ENCODE data around the gene B4GALT5.
"Not testable (repeated sequence)": the region's sequence is repeated elsewhere in the genome, so short reads cannot be mapped to it uniquely, and the experiment has no call there.

B4GALT5 gene

DNA sequence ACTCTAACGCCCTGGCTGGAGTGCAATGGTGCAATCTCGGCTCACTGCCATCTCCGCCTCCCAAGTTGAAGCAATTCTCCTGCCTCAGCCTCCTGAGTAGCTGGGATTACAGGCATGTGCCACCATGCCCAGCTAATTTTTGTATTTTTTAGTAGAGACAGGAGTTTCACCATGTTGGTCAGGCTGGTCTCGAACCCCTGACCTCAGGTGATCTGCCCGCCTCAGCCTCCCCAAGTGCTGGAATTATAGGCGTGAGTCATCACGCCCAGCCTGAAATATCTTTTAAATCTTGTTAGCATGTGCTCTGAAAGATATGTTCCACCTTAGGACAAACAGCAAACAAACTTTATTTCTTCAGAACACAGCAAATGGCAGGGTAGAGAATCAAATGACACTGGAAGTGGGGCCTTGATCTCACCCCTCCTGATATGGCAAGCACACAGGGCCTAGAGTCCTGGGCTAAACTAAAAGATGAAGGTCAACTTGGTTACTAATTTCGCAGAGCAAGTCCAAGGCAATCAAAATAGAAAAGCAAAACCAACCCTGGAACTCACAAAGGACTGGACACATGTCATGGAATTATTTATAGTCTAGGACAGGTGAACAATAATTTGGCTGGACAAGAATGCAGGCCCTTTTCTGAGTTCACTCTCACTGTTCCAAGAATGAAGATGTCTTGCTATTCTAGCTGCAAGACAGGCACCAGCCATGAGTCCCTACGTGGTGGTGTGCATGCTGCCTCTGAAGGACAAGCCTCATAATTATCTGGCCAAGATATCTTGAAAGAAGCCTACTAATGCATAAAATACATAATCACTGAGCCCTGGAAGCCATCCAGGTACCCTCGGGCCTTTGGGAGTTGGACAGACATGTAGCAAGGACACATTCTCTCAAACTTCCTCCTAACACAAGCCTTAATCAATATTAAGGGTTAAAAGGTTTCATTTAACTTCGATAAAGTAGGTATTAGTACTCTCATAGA, 35.6 kb downstream of the B4GALT5 start:
- DNase-seq: no peak

GRCh38 chr20:49676581-49677291, 36.9 kb downstream of the B4GALT5 start:
- no peak for DNase-seq

DNA sequence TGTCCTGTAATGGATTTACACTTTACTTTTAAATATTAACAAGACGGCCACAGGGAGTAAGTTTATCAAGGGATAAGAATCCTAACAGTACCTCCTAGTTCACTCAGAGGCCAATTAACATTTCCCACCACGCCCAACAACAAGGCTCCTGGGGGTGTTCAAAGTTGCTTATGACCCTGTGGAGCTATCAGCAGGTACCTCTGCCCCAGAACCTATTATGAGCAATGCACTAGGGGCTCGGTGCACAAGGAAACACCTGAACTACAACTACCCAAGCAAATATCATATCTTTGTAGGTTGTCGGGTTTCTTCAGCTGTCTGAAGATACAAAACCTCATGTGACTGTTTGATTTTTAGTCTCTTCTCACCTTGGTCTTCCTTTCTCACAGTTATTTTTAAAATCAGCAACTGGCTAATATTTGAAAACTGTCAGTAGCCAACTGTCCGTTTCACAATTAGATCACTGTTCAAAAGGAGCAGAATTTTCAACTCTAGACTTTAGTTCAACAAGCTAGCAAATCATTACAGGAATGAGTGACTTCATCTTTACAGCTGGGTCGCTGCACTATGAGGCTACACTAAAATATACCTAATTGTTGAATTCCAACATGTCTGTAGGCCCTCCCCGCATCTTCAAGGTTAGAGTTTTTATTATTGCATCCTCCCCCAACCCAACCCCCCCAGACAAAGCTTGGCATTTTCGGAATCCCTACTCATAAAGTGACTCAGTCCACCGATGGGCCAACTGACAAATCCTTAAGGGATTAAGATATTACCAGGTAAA, 38.1 kb downstream of the B4GALT5 start:
- no peak for DNase-seq

GRCh38 chr20:49674383-49675352, 39.0 kb downstream of the B4GALT5 start:
- no peak for DNase-seq

- DNase-seq: peak in 1 of 2 experiments; percentile 23
These were observed 41.5 kb downstream of the B4GALT5 start for GRCh38 chr20:49672096-49672664.

DNA sequence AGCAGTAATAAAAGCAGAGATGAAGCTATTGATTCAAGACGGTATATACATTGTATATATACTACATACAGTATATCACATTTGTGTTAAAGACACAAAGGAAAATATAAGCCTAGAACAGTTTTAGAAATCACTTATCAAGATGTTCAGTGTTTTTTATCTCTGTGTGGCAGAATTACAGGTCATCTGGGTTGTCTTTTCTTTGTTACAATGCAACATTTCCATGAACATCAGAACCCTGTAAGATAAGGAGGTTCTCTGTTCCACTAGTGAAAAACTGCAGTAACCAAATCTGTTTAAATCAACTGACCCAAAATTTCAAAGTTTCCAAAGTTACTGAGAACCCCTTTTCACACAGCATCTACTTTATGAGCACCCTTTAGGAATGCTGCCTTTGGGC, 42.2 kb downstream of the B4GALT5 start:
- DNase-seq: no peak

DNA sequence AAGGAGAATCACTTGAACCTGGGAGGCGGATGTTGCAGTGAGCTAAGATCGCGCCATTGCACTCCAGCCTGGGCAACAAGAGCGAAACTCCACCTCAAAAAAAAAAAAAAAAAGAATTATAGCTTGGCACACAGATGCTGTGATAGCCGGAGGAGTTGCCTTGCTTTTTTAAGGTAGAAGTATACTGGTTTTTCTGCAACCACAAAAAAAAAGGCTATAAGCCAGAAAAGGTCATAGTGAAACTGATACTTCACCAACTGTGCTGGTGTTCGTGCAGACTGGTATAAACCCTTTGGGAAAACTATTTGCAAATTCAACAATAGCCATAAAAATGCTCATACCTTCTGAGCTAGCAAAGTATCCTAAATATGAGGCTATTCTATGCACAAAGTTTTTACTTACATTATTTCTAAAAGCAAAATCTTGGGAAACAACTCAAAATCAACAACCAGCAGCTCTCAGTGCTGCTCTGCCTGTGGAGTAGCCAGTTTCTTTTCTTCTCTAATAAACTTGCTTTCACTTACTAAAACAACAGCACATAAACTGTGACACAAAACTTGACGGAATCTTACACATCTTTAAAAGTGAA, 44.0 kb downstream of the B4GALT5 start:
- no peak for DNase-seq

GRCh38 chr20:49668878-49669195, 44.8 kb downstream of the B4GALT5 start:
- not testable (repeated sequence) for DNase-seq

GRCh38 chr20:49668181-49668877, 45.3 kb downstream of the B4GALT5 start:
- DNase-seq: no peak

DNA sequence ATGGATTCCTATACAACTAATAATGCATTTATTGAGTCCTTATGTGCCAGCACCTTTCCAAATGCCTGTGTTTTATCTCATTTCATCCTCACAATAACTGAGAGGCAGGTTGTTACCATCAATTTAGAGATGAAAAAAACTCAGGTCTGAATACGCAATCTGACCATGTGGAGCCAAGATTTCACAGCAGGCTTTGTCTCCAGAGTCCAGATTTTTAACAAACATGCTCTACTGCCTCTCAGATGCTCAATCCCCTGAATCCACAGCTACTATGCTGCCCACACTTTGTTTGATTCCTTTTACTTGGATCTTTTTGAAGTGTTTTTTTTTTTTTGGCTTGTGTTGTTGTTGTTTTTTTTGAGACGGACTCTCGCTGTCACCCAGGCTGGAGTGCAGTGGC, 46.8 kb downstream of the B4GALT5 start:
- no peak for DNase-seq

DNA sequence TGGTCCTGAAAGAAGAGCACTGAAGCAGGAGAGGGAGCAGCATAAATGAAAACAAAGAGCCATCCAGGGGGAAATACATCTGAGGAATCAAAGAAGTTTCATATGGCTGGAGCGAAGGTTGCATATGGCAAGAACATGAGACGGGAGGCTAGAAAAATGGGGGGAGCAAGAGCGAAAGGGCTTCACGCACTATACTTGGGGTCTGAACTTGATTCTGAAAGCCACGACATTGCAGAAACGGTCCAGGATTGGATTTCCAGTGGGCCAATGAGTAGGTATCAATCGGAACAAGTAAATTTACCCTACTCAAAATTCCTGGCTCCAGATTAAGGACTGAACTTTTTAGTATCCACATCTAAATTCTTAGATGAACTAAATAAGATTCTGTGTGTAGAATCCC, 47.9 kb downstream of the B4GALT5 start:
- no peak for DNase-seq

DNA sequence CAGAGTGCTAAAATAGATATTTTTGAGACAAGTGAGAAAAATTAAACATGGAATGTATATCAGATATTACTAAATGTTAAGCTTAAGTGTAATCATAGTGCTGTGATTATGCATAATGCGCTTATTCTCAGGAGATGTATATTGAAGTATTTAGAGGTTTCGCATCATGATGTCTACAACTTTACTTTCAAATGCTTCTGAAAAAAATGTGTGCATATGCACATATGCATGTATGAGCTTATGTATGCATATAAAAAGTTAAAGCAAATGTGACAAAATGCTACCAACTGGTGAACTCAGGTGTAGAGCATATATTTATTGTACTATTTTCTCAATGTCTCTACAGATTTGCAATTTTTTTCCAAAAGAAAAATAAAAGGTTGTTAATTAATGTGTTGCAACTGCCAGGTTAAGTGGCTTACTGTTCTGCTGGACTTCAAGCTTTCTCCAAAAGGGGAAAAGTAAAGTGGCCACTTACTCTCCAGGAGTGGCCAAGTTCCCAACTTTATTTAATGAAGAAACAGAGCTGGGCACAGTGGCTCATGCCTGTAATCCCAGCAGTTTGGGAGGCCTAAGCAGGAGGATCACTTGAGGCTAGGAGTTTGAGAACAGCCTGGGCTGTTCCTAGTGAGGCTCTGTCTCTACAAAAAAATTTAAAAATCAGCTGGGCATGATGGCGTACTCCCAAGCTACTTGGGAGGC, 48.9 kb downstream of the B4GALT5 start:
- DNase-seq: no peak

- no peak for DNase-seq
These were observed 50.6 kb downstream of the B4GALT5 start for GRCh38 chr20:49663112-49663511.

DNA sequence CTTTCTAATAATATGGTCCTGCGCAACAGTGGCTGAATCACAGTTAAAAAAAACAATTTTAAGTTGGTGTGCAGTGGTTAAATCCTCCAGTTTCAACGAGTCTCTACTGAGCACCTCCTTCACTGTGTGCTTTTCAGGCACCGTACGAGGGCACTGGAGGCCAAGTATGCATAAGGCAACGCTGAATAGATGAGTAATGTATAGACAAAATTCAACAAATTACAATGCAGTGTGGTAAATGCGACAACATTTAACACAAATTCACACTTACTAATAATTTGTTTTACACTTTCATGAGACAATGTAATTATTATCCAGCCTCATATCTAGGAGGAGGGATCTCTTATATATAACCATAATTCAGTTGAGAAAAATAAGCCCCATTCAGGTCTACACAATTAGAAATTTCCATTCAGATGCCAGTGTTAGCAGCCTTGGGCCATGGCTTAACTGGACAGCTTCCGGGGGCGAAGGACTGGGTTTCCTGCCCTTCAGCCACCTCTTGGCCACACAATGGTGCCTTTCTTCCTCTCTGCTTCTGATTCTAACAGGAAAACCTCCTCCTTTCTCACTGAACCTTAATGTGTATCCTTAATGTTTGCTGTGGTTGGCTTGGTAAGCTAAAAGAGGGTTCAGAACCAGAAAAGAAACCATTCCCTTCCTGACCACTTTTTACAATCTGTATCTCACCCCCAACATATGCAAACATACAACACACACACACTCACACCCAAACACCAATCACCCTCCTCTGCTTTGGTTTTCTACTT, 51.9 kb downstream of the B4GALT5 start:
- DNase-seq: no peak

GRCh38 chr20:49660912-49661311, 52.8 kb downstream of the B4GALT5 start:
- no peak for DNase-seq

DNA sequence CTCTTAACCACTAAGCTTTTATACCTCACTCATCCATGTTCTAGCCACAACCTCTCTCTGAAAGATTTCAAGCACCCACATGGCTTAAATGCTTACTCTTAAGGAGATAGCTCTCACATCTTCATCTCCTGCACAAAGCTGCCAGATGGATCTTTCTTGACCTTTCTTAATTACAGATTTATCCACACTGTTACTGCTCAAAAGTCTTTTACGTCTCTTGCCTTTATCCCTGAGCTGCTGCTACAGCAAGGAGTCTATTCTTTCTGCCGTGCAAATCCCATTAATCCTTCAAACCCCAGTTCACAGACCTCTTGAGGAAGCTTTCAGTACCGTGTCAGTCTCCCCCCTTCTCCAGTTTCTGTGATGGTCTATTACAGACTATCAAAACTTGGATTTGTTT, 54.6 kb downstream of the B4GALT5 start:
- no peak for DNase-seq

DNA sequence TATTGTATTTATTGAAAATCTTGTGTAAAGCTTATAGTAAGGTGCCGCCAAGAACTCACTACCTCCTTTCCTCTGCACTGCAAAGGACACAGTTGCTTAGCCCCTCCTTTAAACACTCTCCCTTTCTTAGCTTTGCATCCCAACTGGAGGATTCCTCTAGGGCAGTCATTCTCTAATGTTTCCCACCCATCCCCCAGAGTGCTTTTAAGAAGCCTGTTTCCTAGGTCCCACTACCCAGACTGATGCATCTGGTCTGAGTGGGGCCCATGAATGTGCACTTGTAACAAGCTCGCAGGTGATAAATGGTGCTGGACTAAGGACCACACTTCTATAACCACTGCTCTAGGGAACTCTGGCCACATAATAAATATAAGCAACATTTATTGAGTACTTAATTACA, 55.2 kb downstream of the B4GALT5 start:
- no peak for DNase-seq

- DNase-seq: no peak
These were observed 56.4 kb downstream of the B4GALT5 start for GRCh38 chr20:49657118-49657901.

Measured in NCI-H526 (cell line).